Measurements from ENCODE around the gene OPA1.

The OPA1 gene

DNA sequence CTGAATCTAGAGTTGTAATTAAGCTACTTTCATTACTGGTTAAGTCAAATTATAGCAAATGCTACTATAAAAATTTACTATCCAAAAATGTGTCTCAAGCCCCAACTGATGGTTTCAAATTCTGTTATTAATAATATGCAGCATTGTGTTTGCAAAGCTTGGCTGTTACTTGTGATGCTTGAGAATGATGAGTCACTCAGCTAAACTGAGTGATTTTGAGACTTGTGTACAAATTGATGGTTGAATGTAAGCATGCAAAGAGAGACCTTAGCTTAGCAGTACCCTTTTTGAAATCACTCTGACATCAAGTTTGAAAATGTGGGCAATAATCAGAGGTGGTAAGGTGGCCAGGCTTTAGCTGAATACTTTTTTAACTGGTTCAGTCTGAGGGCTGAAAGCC is 27.6 kb downstream of the OPA1 start:
- no peak overlapping the region for H3K4me3 ChIP-seq (ENCODE audit: low read depth, low read length)
- peak; percentile 73 for DNase-seq (ENCODE audit: low read depth)
- TF ChIP-seq, protein P1, sequence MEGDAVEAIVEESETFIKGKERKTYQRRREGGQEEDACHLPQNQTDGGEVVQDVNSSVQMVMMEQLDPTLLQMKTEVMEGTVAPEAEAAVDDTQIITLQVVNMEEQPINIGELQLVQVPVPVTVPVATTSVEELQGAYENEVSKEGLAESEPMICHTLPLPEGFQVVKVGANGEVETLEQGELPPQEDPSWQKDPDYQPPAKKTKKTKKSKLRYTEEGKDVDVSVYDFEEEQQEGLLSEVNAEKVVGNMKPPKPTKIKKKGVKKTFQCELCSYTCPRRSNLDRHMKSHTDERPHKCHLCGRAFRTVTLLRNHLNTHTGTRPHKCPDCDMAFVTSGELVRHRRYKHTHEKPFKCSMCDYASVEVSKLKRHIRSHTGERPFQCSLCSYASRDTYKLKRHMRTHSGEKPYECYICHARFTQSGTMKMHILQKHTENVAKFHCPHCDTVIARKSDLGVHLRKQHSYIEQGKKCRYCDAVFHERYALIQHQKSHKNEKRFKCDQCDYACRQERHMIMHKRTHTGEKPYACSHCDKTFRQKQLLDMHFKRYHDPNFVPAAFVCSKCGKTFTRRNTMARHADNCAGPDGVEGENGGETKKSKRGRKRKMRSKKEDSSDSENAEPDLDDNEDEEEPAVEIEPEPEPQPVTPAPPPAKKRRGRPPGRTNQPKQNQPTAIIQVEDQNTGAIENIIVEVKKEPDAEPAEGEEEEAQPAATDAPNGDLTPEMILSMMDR (conservative IDR thresholded peaks at IDR 0.05; ENCODE audit: low read depth, low read length), result no peak

DNA sequence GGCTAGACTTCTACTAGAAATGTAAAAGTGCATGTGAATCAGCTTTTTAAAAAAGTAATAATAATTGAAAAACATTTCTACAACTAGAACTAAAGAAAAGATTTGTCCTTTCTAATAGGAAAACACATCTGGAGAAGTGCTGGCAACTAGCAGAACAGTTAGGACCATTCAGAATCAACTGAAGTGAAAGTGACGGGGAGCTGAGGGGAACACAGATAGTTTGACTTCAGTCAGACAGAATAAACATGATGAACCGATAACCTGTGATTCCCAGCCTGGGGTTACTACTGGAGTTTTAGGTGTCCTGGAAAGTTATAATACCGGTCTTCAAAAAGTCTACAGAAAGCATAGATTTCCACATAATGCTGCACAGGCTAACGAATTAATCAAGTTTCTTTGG is 28.1 kb downstream of the OPA1 start:
- TF ChIP-seq, protein P1 (conservative IDR thresholded peaks at IDR 0.05; ENCODE audit: low read depth, low read length), result no peak
- DNase-seq (ENCODE audit: low read depth), result no peak
- no peak overlapping the region for H3K4me3 ChIP-seq (ENCODE audit: low read depth, low read length)

DNA sequence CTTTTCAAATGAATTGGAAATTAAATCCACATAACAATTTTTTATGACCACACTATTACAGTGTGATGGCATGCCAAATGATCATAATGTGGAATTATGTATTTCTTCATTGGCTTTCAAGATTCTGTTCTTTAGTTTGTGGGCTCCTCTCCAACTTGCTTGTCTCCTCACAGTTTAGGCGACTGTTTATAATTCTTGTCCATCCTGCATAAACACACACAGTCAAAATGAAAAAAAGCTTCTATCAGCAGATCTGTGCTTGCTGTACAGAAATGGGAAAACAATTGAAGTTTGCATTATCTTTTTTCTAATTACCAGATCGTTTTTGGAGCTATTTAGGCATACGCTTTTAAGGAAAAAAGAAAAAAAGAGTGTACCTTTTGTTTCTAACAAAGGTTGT is 37.0 kb downstream of the OPA1 start:
- TF ChIP-seq, protein P1 (conservative IDR thresholded peaks at IDR 0.05; ENCODE audit: low read depth, low read length), result no peak
- H3K4me3 ChIP-seq (ENCODE audit: low read depth, low read length), result no peak overlapping the region
- peak; percentile 49 for DNase-seq (ENCODE audit: low read depth)

DNA sequence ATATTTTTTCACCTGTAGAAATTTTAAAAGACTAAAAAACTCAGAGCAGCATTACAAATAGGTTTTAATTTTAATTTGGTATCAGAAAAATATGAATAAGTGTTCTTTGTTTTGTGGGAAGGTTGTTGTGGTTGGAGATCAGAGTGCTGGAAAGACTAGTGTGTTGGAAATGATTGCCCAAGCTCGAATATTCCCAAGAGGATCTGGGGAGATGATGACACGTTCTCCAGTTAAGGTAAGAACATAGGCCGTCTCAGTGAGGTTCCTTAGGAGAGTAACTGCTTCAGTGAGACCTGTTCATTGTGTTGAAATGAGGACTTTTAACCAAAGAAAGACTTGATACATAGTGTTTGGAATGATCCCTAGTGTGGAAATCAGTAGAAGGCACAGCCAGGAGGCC is 44.8 kb downstream of the OPA1 start:
- TF ChIP-seq, protein P1 (conservative IDR thresholded peaks at IDR 0.05; ENCODE audit: low read depth, low read length), result no peak
- DNase-seq (ENCODE audit: low read depth), result no peak
- H3K4me3 ChIP-seq (ENCODE audit: low read depth, low read length), result no peak overlapping the region

DNA sequence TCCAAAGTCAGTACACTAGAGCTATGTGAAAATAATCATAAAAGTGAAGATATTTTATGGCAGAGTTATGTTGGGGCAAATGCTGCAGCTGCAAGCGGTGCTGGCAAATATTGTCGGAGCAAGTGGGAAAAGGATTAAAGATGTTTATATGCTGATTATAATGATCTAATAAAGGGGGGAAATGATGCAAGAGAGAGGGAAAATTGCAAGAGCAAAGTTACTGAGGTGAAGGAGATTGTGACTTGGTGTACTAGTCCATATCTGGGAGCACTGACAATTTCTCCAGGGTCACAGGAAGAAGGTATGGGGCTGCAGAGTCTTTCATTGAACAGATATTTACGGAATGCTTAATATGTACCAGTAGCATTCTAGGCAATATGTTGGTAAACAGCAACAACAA is 45.8 kb downstream of the OPA1 start:
- no peak for DNase-seq (ENCODE audit: low read depth)
- TF ChIP-seq, protein P1 (conservative IDR thresholded peaks at IDR 0.05; ENCODE audit: low read depth, low read length), result no peak
- H3K4me3 ChIP-seq (ENCODE audit: low read depth, low read length), result no peak overlapping the region

DNA sequence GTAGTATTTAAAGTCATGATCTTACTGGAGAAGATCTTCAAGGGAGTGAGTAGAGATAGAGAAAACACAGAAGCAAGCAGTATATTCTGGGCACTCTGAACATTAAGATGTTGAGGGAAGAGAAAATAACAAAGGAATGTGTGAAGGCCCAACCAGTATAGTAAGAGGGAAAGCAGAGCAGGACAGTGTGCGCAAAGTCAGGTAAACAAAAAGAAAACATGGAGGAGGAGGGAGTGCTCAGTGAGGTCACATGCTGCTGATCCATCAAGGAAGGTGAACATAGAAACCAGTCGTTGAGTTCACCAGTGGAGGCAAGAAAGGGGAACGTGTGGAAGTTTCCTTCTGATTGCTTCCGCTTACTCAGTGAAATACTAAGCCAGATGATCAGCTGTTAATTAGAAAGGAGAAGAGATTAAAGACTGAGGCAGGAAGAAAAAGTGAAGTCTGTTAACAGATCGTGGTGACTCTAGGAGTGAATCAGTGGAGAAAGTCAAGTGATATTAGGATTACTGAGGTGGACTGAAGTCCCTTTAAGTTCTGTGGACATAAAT is 47.2 kb downstream of the OPA1 start:
- TF ChIP-seq, protein P1 (conservative IDR thresholded peaks at IDR 0.05; ENCODE audit: low read depth, low read length), result no peak
- no peak overlapping the region for H3K4me3 ChIP-seq (ENCODE audit: low read depth, low read length)
- no peak for DNase-seq (ENCODE audit: low read depth)

DNA sequence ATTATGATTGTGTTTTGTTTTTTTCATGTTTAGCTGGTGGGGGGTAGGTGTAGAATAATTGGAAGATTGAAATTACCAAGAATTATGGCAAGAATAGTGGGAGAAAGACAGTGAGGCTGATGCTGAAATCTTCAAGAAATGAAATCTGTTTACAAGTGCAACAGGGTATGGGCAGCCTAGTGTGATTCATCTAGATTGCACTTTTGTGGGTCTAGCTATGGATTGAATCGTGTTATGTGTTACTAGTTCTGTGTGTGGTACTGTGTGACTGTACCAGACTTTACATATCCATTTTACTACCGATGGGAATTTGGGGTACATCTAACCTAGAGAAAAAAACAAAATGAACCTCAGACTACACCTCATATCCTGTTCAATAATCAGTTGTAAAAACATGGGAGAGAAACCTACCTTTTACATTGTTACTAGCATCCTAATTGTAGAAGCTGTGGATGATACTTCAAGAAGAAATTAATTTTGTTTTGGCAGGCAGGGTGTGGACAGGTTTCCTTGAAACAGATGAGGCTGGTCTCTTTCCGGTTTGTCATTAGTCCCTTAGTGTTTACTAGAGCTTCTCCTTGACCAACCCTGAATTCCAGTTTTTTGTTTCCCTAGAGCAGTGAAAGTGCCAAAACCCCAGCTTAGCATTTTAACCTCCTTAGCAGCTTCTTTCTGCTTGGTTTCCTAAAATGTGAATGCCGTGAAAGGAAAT is 47.9 kb downstream of the OPA1 start:
- DNase-seq (ENCODE audit: low read depth), result peak; percentile 47
- TF ChIP-seq, protein P1 (conservative IDR thresholded peaks at IDR 0.05; ENCODE audit: low read depth, low read length), result no peak
- no peak overlapping the region for H3K4me3 ChIP-seq (ENCODE audit: low read depth, low read length)

Measured in choroid plexus epithelial cell (primary cell).